ENCODE results near the gene NCAPD2.

The NCAPD2 gene

DNA sequence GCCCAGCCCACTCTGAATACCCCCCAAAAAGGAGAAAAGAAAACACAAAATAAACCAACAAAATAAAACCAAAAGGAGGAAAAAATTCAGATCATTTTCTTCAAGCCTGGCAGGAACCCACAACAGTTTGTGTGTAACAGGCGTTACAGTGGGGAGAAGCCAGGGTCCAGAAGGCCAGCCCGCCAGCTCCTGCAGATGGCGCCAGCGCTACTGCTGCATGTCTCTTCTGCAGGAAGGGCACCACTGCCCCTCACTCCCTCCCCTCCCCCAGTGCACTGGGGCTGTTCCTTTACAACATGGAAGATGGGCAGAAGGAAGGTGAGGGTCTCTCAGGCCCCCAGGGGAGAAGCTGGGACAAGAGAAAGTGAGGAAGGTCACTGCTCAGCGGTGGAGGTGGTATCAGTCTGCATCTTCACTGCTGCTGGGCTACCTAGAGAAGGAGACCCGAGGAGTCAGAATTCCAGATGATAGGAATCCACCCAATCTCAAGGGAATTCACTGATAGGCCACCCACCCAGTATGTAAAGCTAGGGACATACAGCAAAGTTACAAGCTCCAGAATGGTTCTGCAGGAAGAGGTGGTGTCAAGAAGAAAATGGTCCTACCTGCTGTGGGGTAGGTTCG lies 76.5 kb downstream of the NCAPD2 start:
- no peak overlapping the region for H3K4me3 ChIP-seq (ENCODE audit: control insufficient read depth, low read depth, low read length)
- peak; percentile 42 for DNase-seq (ENCODE audit: low read depth)
- peak; percentile 46 for TF ChIP-seq CTCF (conservative IDR thresholded peaks at IDR 0.05; ENCODE audit: control insufficient read depth, insufficient read depth, low read depth, low read length)

GRCh38 chr12:6573001-6573400 lies 79.1 kb downstream of the NCAPD2 start:
- no peak for TF ChIP-seq CTCF (conservative IDR thresholded peaks at IDR 0.05; ENCODE audit: control insufficient read depth, insufficient read depth, low read depth, low read length)
- no peak for DNase-seq (ENCODE audit: low read depth)
- H3K4me3 ChIP-seq (ENCODE audit: control insufficient read depth, low read depth, low read length), result no peak overlapping the region

- DNase-seq (ENCODE audit: low read depth), result no peak
- no peak for TF ChIP-seq CTCF (conservative IDR thresholded peaks at IDR 0.05; ENCODE audit: control insufficient read depth, insufficient read depth, low read depth, low read length)
- H3K4me3 ChIP-seq (ENCODE audit: control insufficient read depth, low read depth, low read length), result no peak overlapping the region
Observed at GRCh38 chr12:6574576-6575295, 80.8 kb downstream of the NCAPD2 start.

DNA sequence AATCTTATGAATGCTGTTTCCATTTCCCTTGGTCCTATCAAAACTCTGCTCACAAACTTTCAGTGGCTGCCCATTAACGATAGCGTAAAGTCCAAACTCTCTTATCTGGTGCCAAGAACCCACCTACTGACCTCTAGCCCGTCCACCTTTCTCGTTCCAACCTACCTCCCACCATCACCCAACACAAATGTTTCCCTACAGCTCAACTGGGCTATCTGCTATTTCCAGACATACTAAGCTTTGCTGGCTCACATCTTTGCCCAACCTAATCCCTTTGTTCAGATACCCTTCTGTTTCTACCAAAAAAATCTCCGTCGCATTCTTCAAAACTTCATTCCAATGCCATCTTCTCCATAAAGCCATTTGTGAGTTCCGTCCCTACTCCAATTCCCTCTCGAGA lies 81.7 kb downstream of the NCAPD2 start:
- no peak overlapping the region for H3K4me3 ChIP-seq (ENCODE audit: control insufficient read depth, low read depth, low read length)
- TF ChIP-seq CTCF (conservative IDR thresholded peaks at IDR 0.05; ENCODE audit: control insufficient read depth, insufficient read depth, low read depth, low read length), result no peak
- DNase-seq (ENCODE audit: low read depth), result no peak
